ENCODE measurements around the gene CPED1. TPM values are rescaled to one million over a fixed set of nuclear protein-coding genes. Genes with fewer than 3 reads are reported as not detected.

The CPED1 gene
- total RNA-seq, 1 experiment from 2014 or later = 0.13 TPM

DNA sequence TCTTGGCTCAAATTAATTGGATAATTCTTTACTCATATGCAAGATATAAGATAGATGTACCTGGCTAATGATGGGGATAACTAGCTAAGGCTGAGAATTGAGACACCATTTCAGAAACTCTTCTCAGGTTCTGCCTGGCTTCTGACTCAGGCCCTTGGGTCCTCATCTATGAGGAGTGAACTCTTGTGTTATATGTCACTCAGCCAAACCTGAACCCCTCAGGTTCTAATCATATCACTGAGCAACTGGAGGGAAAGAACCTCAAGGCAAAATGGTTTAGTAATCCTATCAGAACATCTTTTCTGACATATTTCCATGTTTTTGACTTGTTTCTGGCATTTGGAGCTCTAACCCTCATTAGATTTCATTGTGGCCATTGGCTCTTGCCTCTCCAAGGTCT, 100.4 kb downstream of the CPED1 start:
- Histone ChIP-seq H3T11ph (ENCODE audit: low read length) (no peak overlapping the region), H2AK5ac (ENCODE audit: insufficient read length, low read length) (no peak overlapping the region), H2BK5ac (ENCODE audit: insufficient read length, low read length) (no peak overlapping the region), H2BK120ac (ENCODE audit: low read depth, low read length, poor library complexity, severe bottlenecking) (no peak overlapping the region), H3K23ac (ENCODE audit: insufficient read length, low read depth, low read length) (no peak overlapping the region), H3K27me3 (ENCODE audit: insufficient read depth, low read length) (no peaks in the 10 kb centered on the region), H2BK20ac (ENCODE audit: low read depth, low read length, poor library complexity, severe bottlenecking) (no peak overlapping the region), H3K56ac (ENCODE audit: insufficient read length, low read depth, low read length) (no peak overlapping the region), H3K23me2 (ENCODE audit: insufficient read length, low read depth, low read length, poor library complexity, severe bottlenecking) (no peaks in the 10 kb centered on the region), H2BK12ac (ENCODE audit: insufficient read length, low read depth, low read length) (no peak overlapping the region), H3K79me2 (ENCODE audit: insufficient read depth, low read length) (no peaks in the 10 kb centered on the region), H4K91ac (ENCODE audit: insufficient read length, low read depth, low read length) (no peak overlapping the region), H3K27ac (ENCODE audit: insufficient read length, low read depth, low read length) (no peak overlapping the region), H3K18ac (ENCODE audit: insufficient read length, low read depth, low read length) (no peak overlapping the region), H2BK15ac (ENCODE audit: low read depth, low read length) (no peak overlapping the region), H3K4me2 (ENCODE audit: insufficient read depth, insufficient read length, low read length) (no peak overlapping the region), H3K14ac (ENCODE audit: insufficient read depth, low read length) (no peak overlapping the region), H4K8ac (replicated peaks; ENCODE audit: insufficient read length, low read depth, low read length) (no peak overlapping the region), H3K9ac (ENCODE audit: extremely low read depth, insufficient read length, low read length) (no peak overlapping the region), H3K4ac (ENCODE audit: low read depth, low read length) (no peak overlapping the region), H3K79me1 (ENCODE audit: insufficient read depth, low read depth, low read length, poor library complexity, severe bottlenecking) (no peaks in the 10 kb centered on the region), H4K5ac (ENCODE audit: insufficient read length, low read depth, low read length) (no peak overlapping the region), H2AFZ (ENCODE audit: low read length) (no peak overlapping the region), H3K4me1 (ENCODE audit: insufficient read depth, low read length) (no peaks in the 10 kb centered on the region), H3K9me3 (ENCODE audit: control insufficient read depth, low read depth, low read length) (no peaks in the 10 kb centered on the region), H4K20me1 (ENCODE audit: control insufficient read depth, insufficient read depth, insufficient read length) (no peaks in the 10 kb centered on the region)
- Mint-ChIP-seq H3K4me3 (no peak overlapping the region), H3K4me1 (no peaks in the 10 kb centered on the region), H3K27ac (no peak overlapping the region), H3K9me3 (no peaks in the 10 kb centered on the region), H3K36me3 (ENCODE audit: insufficient read depth in 1 of 3, low read depth in 3 of 3) (no peaks in the 10 kb centered on the region), H3K27me3 (ENCODE audit: low read depth) (no peaks in the 10 kb centered on the region)
- TF ChIP-seq, protein P1, sequence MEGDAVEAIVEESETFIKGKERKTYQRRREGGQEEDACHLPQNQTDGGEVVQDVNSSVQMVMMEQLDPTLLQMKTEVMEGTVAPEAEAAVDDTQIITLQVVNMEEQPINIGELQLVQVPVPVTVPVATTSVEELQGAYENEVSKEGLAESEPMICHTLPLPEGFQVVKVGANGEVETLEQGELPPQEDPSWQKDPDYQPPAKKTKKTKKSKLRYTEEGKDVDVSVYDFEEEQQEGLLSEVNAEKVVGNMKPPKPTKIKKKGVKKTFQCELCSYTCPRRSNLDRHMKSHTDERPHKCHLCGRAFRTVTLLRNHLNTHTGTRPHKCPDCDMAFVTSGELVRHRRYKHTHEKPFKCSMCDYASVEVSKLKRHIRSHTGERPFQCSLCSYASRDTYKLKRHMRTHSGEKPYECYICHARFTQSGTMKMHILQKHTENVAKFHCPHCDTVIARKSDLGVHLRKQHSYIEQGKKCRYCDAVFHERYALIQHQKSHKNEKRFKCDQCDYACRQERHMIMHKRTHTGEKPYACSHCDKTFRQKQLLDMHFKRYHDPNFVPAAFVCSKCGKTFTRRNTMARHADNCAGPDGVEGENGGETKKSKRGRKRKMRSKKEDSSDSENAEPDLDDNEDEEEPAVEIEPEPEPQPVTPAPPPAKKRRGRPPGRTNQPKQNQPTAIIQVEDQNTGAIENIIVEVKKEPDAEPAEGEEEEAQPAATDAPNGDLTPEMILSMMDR (conservative IDR thresholded peaks at IDR 0.05) = no peak
- no peak for DNase-seq

Data from H9 (cell line).